ENCODE measurements around the gene USP27X. TPM values are rescaled to one million over a fixed set of nuclear protein-coding genes. Genes with fewer than 3 reads are reported as not detected.

Gene USP27X
- total and polyA plus RNA-seq, 2 of the 8 experiments (the other 6 are each of a cell fraction or from before 2014, with no cell fraction given): 3.8 to 4.7 TPM

- H2BK5ac ChIP-seq (ENCODE audit: low read depth, low read length): no peak overlapping the region
- H3K56ac ChIP-seq (replicated peaks; ENCODE audit: insufficient read length, low read depth, low read length): no peak overlapping the region
- no peak overlapping the region for H3K9ac ChIP-seq (replicated peaks in 1 of 4; ENCODE audit: extremely low read depth in 1 of 4, low read depth in 3 of 4, low read length in 3 of 4)
- H3K4me1 ChIP-seq (replicated peaks in 1 of 4; ENCODE audit: control insufficient read depth in 3 of 4, insufficient read depth in 4 of 4, low read length in 3 of 4): peaks cover 0 to 5% (median 3%) of the 10 kb centered on the region in 4 experiments; a peak in 3 of 7 replicates
- 21% methylated on average over 11 of the region's 28 CpGs; no CpG with 5 or more reads in 1 of the 2 experiments for WGBS, 2 experiments (ENCODE audit: extremely low coverage in 1 of 2, insufficient coverage in 1 of 2, insufficient read length in 1 of 2, insufficient replicate concordance in 2 of 2, low coverage in 1 of 2, low lambda C conversion rate in 2 of 2, missing lambda C conversion rate in 1 of 2)
- FAIRE-seq: no peak
- H3K9me3 ChIP-seq (ENCODE audit: insufficient read depth in 2 of 2, low read depth in 1 of 2, low read length in 1 of 2): no peaks in the 10 kb centered on the region
- no peak for DNase-seq (ENCODE audit: low read depth in 1 of 2, low spot score in 2 of 2)
- peak overlapping the region; percentile 5; the same call in 1 of the 2 replicates for H4K8ac ChIP-seq (ENCODE audit: extremely low read depth, insufficient read depth, low read length)
- no peak overlapping the region for H2BK120ac ChIP-seq (replicated peaks; ENCODE audit: low read depth, low read length)
- no peak overlapping the region for H2AFZ ChIP-seq (ENCODE audit: low read length)
- ChIA-PET CTCF (ENCODE audit: partially characterized antibody) (interaction anchor here (0.5 to 3.5 kb wide), 9 partner anchors 10 to 330 kb away, joined by 3 to 31 read pairs (median 4); partner anchors contain the start of gene CLCN5), POLR2A (ENCODE audit: partially characterized antibody) (no interaction called here)
- no peak overlapping the region; the same call in 1 of the 2 replicates for H3K18ac ChIP-seq (ENCODE audit: extremely low read depth, low read length)
- H3K79me1 ChIP-seq (ENCODE audit: low read depth, low read length): no peaks in the 10 kb centered on the region
- H3K4me2 ChIP-seq (ENCODE audit: insufficient read depth in 1 of 2, low read depth in 2 of 2, low read length in 2 of 2): peak overlapping the region; percentile 68 to 88
- H3K27me3 ChIP-seq (replicated peaks in 1 of 4; ENCODE audit: control insufficient read depth in 3 of 4, extremely low read depth in 1 of 4, insufficient read depth in 3 of 4, low read length in 3 of 4): no peaks in the 10 kb centered on the region; a peak in 3 of 7 replicates
- peaks cover 3% of the 10 kb centered on the region; the same call in 1 of the 2 replicates for H3K23me2 ChIP-seq (ENCODE audit: low read depth, low read length)
- H4K5ac ChIP-seq (ENCODE audit: insufficient read length, low read depth, low read length): no peak overlapping the region
- H2AK5ac ChIP-seq (ENCODE audit: low read depth, low read length): no peak overlapping the region
- H2BK15ac ChIP-seq (ENCODE audit: low read length): no peak overlapping the region
- no peak overlapping the region for H2BK12ac ChIP-seq (ENCODE audit: low read depth, low read length)
- no peak overlapping the region for H2BK20ac ChIP-seq (ENCODE audit: low read length)
- no peak overlapping the region for H3K27ac ChIP-seq (ENCODE audit: low read depth, low read length)
- H3K79me2 ChIP-seq (ENCODE audit: control insufficient read depth in 1 of 2, insufficient read depth in 2 of 2, low read length in 2 of 2): 0 out of 4 replicates have a peak, but pooled peaks cover 0 to 2% of the 10 kb centered on the region in 2 experiments
- no peak overlapping the region for H3K14ac ChIP-seq (ENCODE audit: insufficient read length)
- H3K36me3 ChIP-seq (ENCODE audit: control insufficient read depth in 2 of 4, insufficient read depth in 4 of 4, low read length in 3 of 4): no peaks in the 10 kb centered on the region
- no peak overlapping the region for H3K23ac ChIP-seq (ENCODE audit: insufficient read length)
- H4K91ac ChIP-seq (replicated peaks; ENCODE audit: insufficient read length, low read length): no peak overlapping the region
- H3K4ac ChIP-seq (replicated peaks; ENCODE audit: insufficient read length, low read depth, low read length): no peak overlapping the region
- H4K20me1 ChIP-seq (replicated peaks in 1 of 2; ENCODE audit: control insufficient read depth in 1 of 2, insufficient read depth in 2 of 2, low read length in 2 of 2): no peaks in the 10 kb centered on the region
- H3K4me3 ChIP-seq (ENCODE audit: extremely low read depth in 1 of 4, insufficient read depth in 2 of 4, low read depth in 3 of 4, low read length in 4 of 4): peak overlapping the region; percentile 43 to 82 (median 60)
- TF ChIP-seq NRF1 (IDR thresholded peaks at IDR 0.05; ENCODE audit: low read depth, low read length) (no peak), ZNF274 (IDR thresholded peaks at IDR 0.05; ENCODE audit: borderline replicate concordance, extremely low read depth, low read length) (no peak), POLR2A (IDR thresholded peaks at IDR 0.05; ENCODE audit: control extremely low read depth in 1 of 2, low read depth in 2 of 2, low read length in 2 of 2) (no peak), EZH2 (IDR thresholded peaks at IDR 0.05; ENCODE audit: low read depth, low read length, severe bottlenecking) (no peak), CREB1 (IDR thresholded peaks at IDR 0.05) (no peak), BACH1 (IDR thresholded peaks at IDR 0.05; ENCODE audit: low read length) (no peak), KDM5A (IDR thresholded peaks at IDR 0.05; ENCODE audit: low read length) (no peak), RNF2 (IDR thresholded peaks at IDR 0.05; ENCODE audit: borderline replicate concordance, low read depth, low read length, missing control alignments, poor library complexity, severe bottlenecking) (no peak), ATF3 (IDR thresholded peaks at IDR 0.05; ENCODE audit: insufficient read depth, low read depth, low read length) (no peak)
These were observed 1.0 kb upstream of the USP27X start for GRCh38 chrX:49878128-49878833.
